ENCODE results near the gene LRRC31. TPM values are rescaled to one million over a fixed set of nuclear protein-coding genes. Genes with fewer than 3 reads are reported as not detected.

The LRRC31 gene
- total and polyA plus RNA-seq, 4 donors, result 0.08 to 1.0 (median 0.29) TPM

DNA sequence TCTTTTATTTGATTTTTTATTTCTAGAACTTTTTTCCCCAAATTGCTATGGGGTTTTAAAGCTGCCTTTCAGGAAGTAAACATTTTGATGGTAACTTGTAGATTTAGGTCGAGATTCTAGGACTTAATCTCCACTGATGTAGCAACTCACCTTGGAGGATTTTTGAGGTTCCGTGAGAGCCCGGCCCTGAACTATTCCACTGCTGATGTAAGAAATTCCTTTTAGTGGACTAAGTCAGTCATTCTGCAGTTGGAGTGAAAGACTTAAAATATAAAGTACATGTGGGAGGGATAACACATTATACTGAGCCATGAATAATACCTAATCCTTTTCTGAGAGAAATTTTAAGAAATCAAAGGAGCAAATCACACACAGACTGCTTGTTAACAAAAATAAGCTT lies 44.4 kb downstream of the LRRC31 start:
- Histone ChIP-seq H3K4me3 (no peak overlapping the region), H3K27ac (ENCODE audit: low read depth in 1 of 2, low read length in 1 of 2) (no peak overlapping the region), H3K36me3 (ENCODE audit: control insufficient read depth in 4 of 4, insufficient read depth in 4 of 4, low read length in 4 of 4) (no peaks in the 10 kb centered on the region), H3K27me3 (ENCODE audit: control insufficient read depth in 3 of 3, insufficient read depth in 3 of 3, low read length in 2 of 3) (no peaks in the 10 kb centered on the region), H3K9ac (ENCODE audit: insufficient read depth in 1 of 2, low read length in 2 of 2) (no peak overlapping the region), H3K4me1 (ENCODE audit: control insufficient read depth in 5 of 5, insufficient read depth in 5 of 5, low read length in 5 of 5) (peaks cover 0 to 2% (median 0%) of the 10 kb centered on the region in 5 donors), H3K9me3 (ENCODE audit: control insufficient read depth in 4 of 4, insufficient read depth in 3 of 4, low read length in 3 of 4) (peaks cover 0 to 2% (median 0%) of the 10 kb centered on the region in 4 donors)
- DNase-seq (no peak), ATAC-seq (ENCODE audit: insufficient read depth, low FRiP score) (no peak)
- 81 to 96% methylated on average over 3 of the region's 3 CpGs for WGBS, 2 donors
- TF ChIP-seq, protein P1, sequence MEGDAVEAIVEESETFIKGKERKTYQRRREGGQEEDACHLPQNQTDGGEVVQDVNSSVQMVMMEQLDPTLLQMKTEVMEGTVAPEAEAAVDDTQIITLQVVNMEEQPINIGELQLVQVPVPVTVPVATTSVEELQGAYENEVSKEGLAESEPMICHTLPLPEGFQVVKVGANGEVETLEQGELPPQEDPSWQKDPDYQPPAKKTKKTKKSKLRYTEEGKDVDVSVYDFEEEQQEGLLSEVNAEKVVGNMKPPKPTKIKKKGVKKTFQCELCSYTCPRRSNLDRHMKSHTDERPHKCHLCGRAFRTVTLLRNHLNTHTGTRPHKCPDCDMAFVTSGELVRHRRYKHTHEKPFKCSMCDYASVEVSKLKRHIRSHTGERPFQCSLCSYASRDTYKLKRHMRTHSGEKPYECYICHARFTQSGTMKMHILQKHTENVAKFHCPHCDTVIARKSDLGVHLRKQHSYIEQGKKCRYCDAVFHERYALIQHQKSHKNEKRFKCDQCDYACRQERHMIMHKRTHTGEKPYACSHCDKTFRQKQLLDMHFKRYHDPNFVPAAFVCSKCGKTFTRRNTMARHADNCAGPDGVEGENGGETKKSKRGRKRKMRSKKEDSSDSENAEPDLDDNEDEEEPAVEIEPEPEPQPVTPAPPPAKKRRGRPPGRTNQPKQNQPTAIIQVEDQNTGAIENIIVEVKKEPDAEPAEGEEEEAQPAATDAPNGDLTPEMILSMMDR (IDR thresholded peaks at IDR 0.05; ENCODE audit: control extremely low read depth, extremely low read depth), result no peak

DNA sequence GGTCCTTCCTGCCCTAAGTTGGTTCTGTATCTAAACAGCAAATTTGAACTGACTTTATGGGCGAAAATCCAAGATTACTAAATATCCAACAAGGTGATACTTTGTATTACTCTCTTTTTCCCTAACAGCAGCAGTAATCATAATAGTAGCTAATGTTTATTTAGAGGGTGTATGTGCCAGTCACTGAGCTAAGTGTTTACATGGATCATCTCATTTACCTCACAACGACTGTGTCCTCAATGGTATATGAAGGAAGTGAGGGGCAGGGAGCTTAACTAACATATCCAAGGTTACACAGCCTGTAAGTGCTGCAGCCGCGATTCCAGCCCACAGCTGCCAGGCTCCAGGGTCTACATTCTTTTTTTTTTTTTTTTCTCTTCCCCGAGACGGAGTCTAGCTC lies 46.8 kb downstream of the LRRC31 start:
- ATAC-seq (ENCODE audit: insufficient read depth, low FRiP score), result no peak
- Histone ChIP-seq H3K9ac (ENCODE audit: insufficient read depth in 1 of 2, low read length in 2 of 2) (no peak overlapping the region), H3K4me3 (no peak overlapping the region), H3K4me1 (ENCODE audit: control insufficient read depth in 5 of 5, insufficient read depth in 5 of 5, low read length in 5 of 5) (no peaks in the 10 kb centered on the region), H3K27me3 (ENCODE audit: control insufficient read depth in 3 of 3, insufficient read depth in 3 of 3, low read length in 2 of 3) (no peaks in the 10 kb centered on the region), H3K9me3 (ENCODE audit: control insufficient read depth in 4 of 4, insufficient read depth in 3 of 4, low read length in 3 of 4) (peaks cover 0 to 2% (median 0%) of the 10 kb centered on the region in 4 donors), H3K27ac (ENCODE audit: low read depth in 1 of 2, low read length in 1 of 2) (no peak overlapping the region), H3K36me3 (ENCODE audit: control insufficient read depth in 4 of 4, insufficient read depth in 4 of 4, low read length in 4 of 4) (no peaks in the 10 kb centered on the region)
- TF ChIP-seq, protein P1 (IDR thresholded peaks at IDR 0.05; ENCODE audit: control extremely low read depth, extremely low read depth), result no peak
- DNase-seq, result no peak
- 77 to 95% methylated on average over 6 of the region's 6 CpGs for WGBS, 2 donors

DNA sequence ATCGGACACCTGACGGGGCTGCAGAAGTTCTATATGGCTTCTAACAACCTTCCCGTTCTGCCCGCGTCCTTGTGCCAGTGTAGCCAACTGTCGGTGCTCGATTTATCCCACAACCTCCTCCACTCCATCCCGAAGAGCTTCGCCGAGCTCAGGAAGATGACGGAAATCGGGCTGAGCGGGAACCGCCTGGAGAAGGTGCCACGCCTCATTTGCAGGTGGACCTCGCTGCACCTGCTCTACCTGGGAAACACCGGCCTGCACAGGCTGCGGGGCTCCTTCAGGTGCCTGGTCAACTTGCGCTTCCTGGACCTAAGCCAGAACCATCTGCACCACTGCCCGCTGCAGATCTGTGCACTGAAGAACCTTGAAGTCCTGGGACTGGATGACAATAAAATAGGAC lies 47.2 kb downstream of the LRRC31 start:
- 96 to 97% methylated on average over 20 of the region's 20 CpGs for WGBS, 2 donors
- TF ChIP-seq, protein P1 (IDR thresholded peaks at IDR 0.05; ENCODE audit: control extremely low read depth, extremely low read depth), result no peak
- no peaks in the 10 kb centered on the region for H3K36me3 ChIP-seq (ENCODE audit: control insufficient read depth in 4 of 4, insufficient read depth in 4 of 4, low read length in 4 of 4)
- peaks cover 0 to 2% (median 0%) of the 10 kb centered on the region in 4 donors for H3K9me3 ChIP-seq (ENCODE audit: control insufficient read depth in 4 of 4, insufficient read depth in 3 of 4, low read length in 3 of 4)
- DNase-seq, result no peak
- H3K9ac ChIP-seq (ENCODE audit: insufficient read depth in 1 of 2, low read length in 2 of 2), result no peak overlapping the region
- no peaks in the 10 kb centered on the region for H3K27me3 ChIP-seq (ENCODE audit: control insufficient read depth in 3 of 3, insufficient read depth in 3 of 3, low read length in 2 of 3)
- no peak overlapping the region for H3K27ac ChIP-seq (ENCODE audit: low read depth in 1 of 2, low read length in 1 of 2)
- ATAC-seq (ENCODE audit: insufficient read depth, low FRiP score), result no peak
- no peaks in the 10 kb centered on the region for H3K4me1 ChIP-seq (ENCODE audit: control insufficient read depth in 5 of 5, insufficient read depth in 5 of 5, low read length in 5 of 5)
- no peak overlapping the region for H3K4me3 ChIP-seq

DNA sequence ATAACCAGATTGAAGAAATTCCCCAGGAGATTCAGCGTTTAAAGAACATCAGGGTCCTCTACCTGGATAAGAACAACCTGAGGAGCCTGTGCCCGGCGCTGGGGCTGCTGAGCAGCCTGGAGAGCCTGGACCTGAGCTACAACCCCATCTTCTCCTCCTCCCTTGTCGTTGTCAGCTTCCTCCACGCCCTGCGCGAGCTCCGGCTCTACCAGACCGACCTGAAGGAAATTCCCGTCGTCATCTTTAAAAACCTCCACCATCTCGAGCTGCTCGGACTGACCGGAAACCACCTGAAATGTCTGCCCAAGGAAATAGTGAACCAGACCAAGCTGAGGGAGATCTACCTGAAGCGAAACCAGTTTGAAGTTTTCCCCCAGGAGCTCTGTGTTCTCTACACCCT lies 47.6 kb downstream of the LRRC31 start:
- Histone ChIP-seq H3K9me3 (ENCODE audit: control insufficient read depth in 4 of 4, insufficient read depth in 3 of 4, low read length in 3 of 4) (peaks cover 0 to 2% (median 0%) of the 10 kb centered on the region in 4 donors), H3K27ac (ENCODE audit: low read depth in 1 of 2, low read length in 1 of 2) (no peak overlapping the region), H3K4me3 (no peak overlapping the region), H3K27me3 (ENCODE audit: control insufficient read depth in 3 of 3, insufficient read depth in 3 of 3, low read length in 2 of 3) (no peaks in the 10 kb centered on the region), H3K4me1 (ENCODE audit: control insufficient read depth in 5 of 5, insufficient read depth in 5 of 5, low read length in 5 of 5) (no peaks in the 10 kb centered on the region), H3K36me3 (ENCODE audit: control insufficient read depth in 4 of 4, insufficient read depth in 4 of 4, low read length in 4 of 4) (no peaks in the 10 kb centered on the region), H3K9ac (ENCODE audit: insufficient read depth in 1 of 2, low read length in 2 of 2) (no peak overlapping the region)
- 89 to 96% methylated on average over 15 of the region's 15 CpGs for WGBS, 2 donors
- ATAC-seq (ENCODE audit: insufficient read depth, low FRiP score) (no peak), DNase-seq (no peak)
- TF ChIP-seq, protein P1 (IDR thresholded peaks at IDR 0.05; ENCODE audit: control extremely low read depth, extremely low read depth), result no peak
